ENCODE measurements around the gene ST6GAL1.

ST6GAL1 gene

DNA sequence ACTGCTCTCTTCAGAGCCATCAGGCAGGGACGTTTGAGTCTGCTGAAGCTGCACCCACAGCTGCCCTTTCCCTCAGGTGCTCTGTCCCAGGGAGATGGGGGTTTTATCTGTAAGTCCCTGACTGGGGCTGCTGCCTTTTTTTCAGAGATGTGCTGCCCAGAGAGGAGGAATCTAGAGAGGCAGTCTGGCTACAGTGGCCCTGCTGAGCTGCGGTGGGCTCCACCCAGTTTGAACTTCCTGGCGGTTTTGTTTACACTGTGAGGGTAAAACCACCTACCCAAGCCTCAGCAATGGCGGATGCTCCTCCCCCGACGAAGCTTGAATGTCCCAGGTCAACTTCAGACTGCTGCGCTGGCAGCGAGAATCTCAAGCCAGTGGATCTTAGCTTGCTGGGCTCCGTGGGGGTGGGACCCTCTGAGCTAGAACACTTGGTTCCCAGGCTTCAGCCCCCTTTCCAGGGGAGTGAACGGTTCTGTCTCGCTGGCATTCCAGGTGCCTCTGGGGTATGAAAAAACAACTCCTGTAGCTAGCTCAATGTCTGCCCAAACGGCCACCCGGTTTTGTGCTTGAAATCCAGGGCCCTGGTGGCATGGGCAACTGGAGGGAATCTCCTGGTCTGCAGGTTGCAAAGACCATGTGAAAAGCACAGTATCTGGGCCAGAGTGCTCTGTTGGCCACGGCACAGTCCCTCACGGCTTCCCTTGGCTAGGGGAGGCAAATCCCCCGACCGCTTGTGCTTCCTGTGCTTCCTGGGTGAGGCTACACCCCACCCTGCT is 21.1 kb upstream of the ST6GAL1 start:
- Histone ChIP-seq H3K4me3 (ENCODE audit: low read depth in 1 of 2, low read length in 2 of 2) (no peak overlapping the region; a peak in 1 of 4 replicates), H3K79me2 (ENCODE audit: insufficient read depth, low read length) (no peaks in the 10 kb centered on the region), H3K36me3 (ENCODE audit: insufficient read depth, low read length) (no peaks in the 10 kb centered on the region), H3K27me3 (ENCODE audit: insufficient read depth, low read length, poor library complexity) (no peaks in the 10 kb centered on the region), H3K27ac (ENCODE audit: low read length) (no peak overlapping the region), H3K4me2 (ENCODE audit: insufficient read depth, low read length) (peak overlapping the region; percentile 47), H3K9ac (ENCODE audit: low read depth, low read length) (no peak overlapping the region), H3K9me3 (ENCODE audit: insufficient read depth, low read length, severe bottlenecking) (no peaks in the 10 kb centered on the region), H4K20me1 (ENCODE audit: insufficient read depth, low read length) (no peaks in the 10 kb centered on the region), H3K4me1 (ENCODE audit: insufficient read depth, low read length) (peaks cover 10% of the 10 kb centered on the region), H2AFZ (ENCODE audit: low read depth, low read length) (peak overlapping the region; percentile 73)
- ATAC-seq (ENCODE audit: insufficient read depth, low read depth): peak; percentile 92
- peak; percentile 69 for DNase-seq
- TF ChIP-seq, protein P1, sequence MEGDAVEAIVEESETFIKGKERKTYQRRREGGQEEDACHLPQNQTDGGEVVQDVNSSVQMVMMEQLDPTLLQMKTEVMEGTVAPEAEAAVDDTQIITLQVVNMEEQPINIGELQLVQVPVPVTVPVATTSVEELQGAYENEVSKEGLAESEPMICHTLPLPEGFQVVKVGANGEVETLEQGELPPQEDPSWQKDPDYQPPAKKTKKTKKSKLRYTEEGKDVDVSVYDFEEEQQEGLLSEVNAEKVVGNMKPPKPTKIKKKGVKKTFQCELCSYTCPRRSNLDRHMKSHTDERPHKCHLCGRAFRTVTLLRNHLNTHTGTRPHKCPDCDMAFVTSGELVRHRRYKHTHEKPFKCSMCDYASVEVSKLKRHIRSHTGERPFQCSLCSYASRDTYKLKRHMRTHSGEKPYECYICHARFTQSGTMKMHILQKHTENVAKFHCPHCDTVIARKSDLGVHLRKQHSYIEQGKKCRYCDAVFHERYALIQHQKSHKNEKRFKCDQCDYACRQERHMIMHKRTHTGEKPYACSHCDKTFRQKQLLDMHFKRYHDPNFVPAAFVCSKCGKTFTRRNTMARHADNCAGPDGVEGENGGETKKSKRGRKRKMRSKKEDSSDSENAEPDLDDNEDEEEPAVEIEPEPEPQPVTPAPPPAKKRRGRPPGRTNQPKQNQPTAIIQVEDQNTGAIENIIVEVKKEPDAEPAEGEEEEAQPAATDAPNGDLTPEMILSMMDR (IDR thresholded peaks at IDR 0.05; ENCODE audit: borderline replicate concordance, extremely low read depth, low read length, poor library complexity, severe bottlenecking): no peak
- TF ChIP-seq EZH2 (IDR thresholded peaks at IDR 0.05; ENCODE audit: borderline replicate concordance, low read depth, low read length, severe bottlenecking): no peak

DNA sequence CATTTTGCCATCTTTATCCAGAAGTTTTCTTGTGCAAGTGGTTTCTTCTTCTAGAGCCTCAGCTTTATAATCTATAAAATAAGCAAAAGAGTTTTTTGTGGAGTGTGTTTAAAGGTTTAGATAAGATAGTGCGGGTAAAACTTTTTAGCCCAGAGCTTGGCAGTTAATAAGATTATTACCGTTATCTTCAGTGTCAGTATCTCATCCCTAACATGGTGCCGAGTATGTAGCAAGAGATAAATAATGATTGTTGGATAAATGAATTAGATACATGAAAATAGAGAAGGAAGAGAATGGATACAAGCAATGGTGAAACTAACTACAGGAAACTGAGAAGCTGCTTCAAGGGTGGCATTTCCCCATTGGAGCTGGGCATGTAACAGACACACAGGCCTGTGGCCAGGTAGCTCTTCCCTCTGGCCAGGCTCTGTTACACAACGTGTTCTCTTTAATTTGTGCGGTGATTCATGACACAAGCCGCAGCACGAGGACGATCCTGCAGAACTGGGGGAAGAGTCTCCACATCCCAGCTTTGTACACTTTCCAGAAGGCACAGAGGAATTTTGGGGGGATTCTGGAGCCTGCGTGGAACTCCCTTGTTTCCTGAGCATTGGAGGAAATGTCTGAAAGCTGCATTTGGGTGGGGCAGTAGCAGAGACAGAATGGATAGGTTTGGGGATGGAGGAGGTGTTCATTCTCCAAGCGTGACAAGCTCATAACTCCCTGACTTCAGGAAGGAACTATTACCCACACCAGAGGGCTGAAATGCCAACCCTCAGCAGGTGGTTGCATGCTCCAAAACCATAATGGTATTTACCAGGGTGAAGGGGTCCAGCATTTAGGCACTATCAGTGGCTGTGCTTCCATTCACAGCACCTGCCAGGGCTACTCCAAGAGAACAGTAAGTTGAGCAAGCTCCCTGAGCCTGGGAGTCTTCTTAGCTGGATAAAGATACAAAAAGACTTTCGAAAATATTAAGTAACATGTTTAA is 14.2 kb upstream of the ST6GAL1 start:
- ATAC-seq (ENCODE audit: insufficient read depth, low read depth) (no peak), DNase-seq (no peak)
- Histone ChIP-seq H3K36me3 (ENCODE audit: insufficient read depth, low read length) (no peaks in the 10 kb centered on the region), H3K9ac (ENCODE audit: low read depth, low read length) (no peak overlapping the region), H3K9me3 (ENCODE audit: insufficient read depth, low read length, severe bottlenecking) (no peaks in the 10 kb centered on the region), H4K20me1 (ENCODE audit: insufficient read depth, low read length) (no peaks in the 10 kb centered on the region), H3K4me1 (ENCODE audit: insufficient read depth, low read length) (no peaks in the 10 kb centered on the region), H3K27ac (ENCODE audit: low read length) (no peak overlapping the region), H3K4me2 (ENCODE audit: insufficient read depth, low read length) (no peak overlapping the region), H3K4me3 (ENCODE audit: low read depth in 1 of 2, low read length in 2 of 2) (no peak overlapping the region), H3K79me2 (ENCODE audit: insufficient read depth, low read length) (no peaks in the 10 kb centered on the region), H2AFZ (ENCODE audit: low read depth, low read length) (no peak overlapping the region), H3K27me3 (ENCODE audit: insufficient read depth, low read length, poor library complexity) (peaks cover 3% of the 10 kb centered on the region)
- TF ChIP-seq, protein P1 (IDR thresholded peaks at IDR 0.05; ENCODE audit: borderline replicate concordance, extremely low read depth, low read length, poor library complexity, severe bottlenecking): no peak
- TF ChIP-seq EZH2 (IDR thresholded peaks at IDR 0.05; ENCODE audit: borderline replicate concordance, low read depth, low read length, severe bottlenecking): no peak

DNA sequence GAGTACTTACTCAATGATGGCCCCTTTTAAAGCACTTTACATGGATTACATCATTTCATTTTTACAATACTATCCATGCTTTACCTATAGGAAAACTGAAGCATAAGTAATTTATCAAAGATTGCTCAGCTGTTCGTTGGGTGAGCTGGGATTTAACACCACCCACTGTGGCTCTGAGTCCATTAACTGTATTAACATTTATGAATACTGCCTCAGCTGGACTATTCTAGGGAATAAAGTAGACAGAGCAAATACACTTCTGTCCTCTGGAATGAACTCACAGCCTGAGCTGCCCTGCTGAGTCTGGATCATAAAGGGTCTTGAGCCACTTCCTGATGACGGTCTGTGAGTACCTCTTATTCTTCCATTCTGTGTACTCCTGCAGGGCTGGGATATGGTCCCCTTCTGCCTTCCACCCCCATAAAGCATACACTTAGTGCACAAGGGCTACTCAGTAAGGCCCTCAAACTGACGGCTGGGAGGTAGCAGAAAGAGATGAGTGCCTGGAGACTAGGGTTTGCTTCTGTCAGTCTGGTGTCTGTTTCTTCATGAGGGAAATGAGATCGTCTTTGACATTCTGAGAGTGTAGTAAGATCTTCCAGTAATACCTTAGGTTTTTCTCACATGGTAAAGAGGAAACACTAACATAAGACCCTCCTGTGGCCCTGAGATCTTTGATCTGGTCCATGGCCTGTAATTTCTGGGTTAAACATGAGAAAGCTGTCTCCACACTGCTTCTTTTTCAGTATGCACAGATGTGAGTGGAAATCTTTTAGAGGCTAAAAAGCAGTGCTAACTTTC is 12.6 kb upstream of the ST6GAL1 start:
- ATAC-seq (ENCODE audit: insufficient read depth, low read depth) (no peak), DNase-seq (no peak)
- Histone ChIP-seq H3K36me3 (ENCODE audit: insufficient read depth, low read length) (no peaks in the 10 kb centered on the region), H3K27ac (ENCODE audit: low read length) (no peak overlapping the region), H3K4me3 (ENCODE audit: low read depth in 1 of 2, low read length in 2 of 2) (no peak overlapping the region), H3K4me1 (ENCODE audit: insufficient read depth, low read length) (no peaks in the 10 kb centered on the region), H3K27me3 (ENCODE audit: insufficient read depth, low read length, poor library complexity) (peaks cover 3% of the 10 kb centered on the region), H2AFZ (ENCODE audit: low read depth, low read length) (no peak overlapping the region), H4K20me1 (ENCODE audit: insufficient read depth, low read length) (no peaks in the 10 kb centered on the region), H3K79me2 (ENCODE audit: insufficient read depth, low read length) (no peaks in the 10 kb centered on the region), H3K9ac (ENCODE audit: low read depth, low read length) (no peak overlapping the region), H3K9me3 (ENCODE audit: insufficient read depth, low read length, severe bottlenecking) (no peaks in the 10 kb centered on the region), H3K4me2 (ENCODE audit: insufficient read depth, low read length) (no peak overlapping the region)
- TF ChIP-seq, protein P1 (IDR thresholded peaks at IDR 0.05; ENCODE audit: borderline replicate concordance, extremely low read depth, low read length, poor library complexity, severe bottlenecking): no peak
- TF ChIP-seq EZH2 (IDR thresholded peaks at IDR 0.05; ENCODE audit: borderline replicate concordance, low read depth, low read length, severe bottlenecking): no peak

Data from DND-41 (cell line).